Activated CD8-positive, alpha-beta T cell treated with anti-CD3 and anti-CD28 coated beads for 36 hours (primary cell): ENCODE results near the gene HTRA3. TPM values are rescaled to one million over a fixed set of nuclear protein-coding genes. Genes with fewer than 3 reads are reported as not detected.

Experiments used
- ATAC-seq: fragments of 200-7000 bp; cut with Tn5 transposase; one replicate; pipeline ENCODE4 v1.10.0; 2021; ENCODE audit warnings: mild to moderate bottlenecking, moderate library complexity
- CTCF ChIA-PET: fragments of 350-600 bp; sonication (Branson Sonifier 250); formaldehyde crosslinking; loops from one replicate; lab custom pipeline; 2021; ENCODE audit warnings: antibody characterized with exemption; lab: Charles Lee
- POLR2A ChIA-PET: fragments of 350-600 bp; sonication (Branson Sonifier 250); formaldehyde crosslinking; loops from one replicate; lab custom pipeline; 2021; ENCODE audit warnings: antibody characterized with exemption; lab: Charles Lee
- DNase-seq: peaks from one replicate; pipeline ENCODE4 v3.0.0-alpha.2; 2020
- H3K27ac Mint-ChIP-seq: one replicate; pipeline ENCODE4 v1.8.0; 2021; ENCODE audit warnings: mild to moderate bottlenecking, mixed read lengths
- H3K27me3 Mint-ChIP-seq: one replicate; pipeline ENCODE4 v1.8.0; 2021; ENCODE audit warnings: mixed read lengths
- H3K36me3 Mint-ChIP-seq: one replicate; pipeline ENCODE4 v1.8.0; 2021; ENCODE audit warnings: low read depth, mixed read lengths
- H3K4me1 Mint-ChIP-seq: one replicate; pipeline ENCODE4 v1.8.0; 2021; ENCODE audit warnings: low read depth, mixed read lengths
- H3K4me3 Mint-ChIP-seq: one replicate; pipeline ENCODE4 v1.8.0; 2021; ENCODE audit warnings: mild to moderate bottlenecking, moderate library complexity, mixed read lengths
- H3K9me3 Mint-ChIP-seq: one replicate; pipeline ENCODE4 v1.8.0; 2021; ENCODE audit warnings: mixed read lengths
- CTCF ChIP-seq: fragments of 200-600 bp; IDR thresholded peaks from one replicate; pipeline ENCODE4 v1.8.0; 2022; ENCODE audit warnings: antibody characterized with exemption, mild to moderate bottlenecking
- intact Hi-C: fragments of 100-400 bp; cut with micrococcal nuclease; formaldehyde crosslinking; loops from one replicate; pipeline ENCODE4 v1.10.0; 2022
- total RNA-seq, 2 experiments: library from RNA; stranded (reverse); gene quantifications; one replicate each; pipeline ENCODE4 v1.2.3, GENCODE V29; 2021

The HTRA3 gene
- total RNA-seq, 2 experiments from 2014 or later: 0.11 TPM; not detected in 1

- Mint-ChIP-seq H3K4me1 (no peaks in the 10 kb centered on the region), H3K27ac (no peak overlapping the region), H3K27me3 (no peaks in the 10 kb centered on the region), H3K4me3 (no peak overlapping the region), H3K9me3 (peaks cover 7% of the 10 kb centered on the region), H3K36me3 (no peaks in the 10 kb centered on the region)
- TF ChIP-seq CTCF: no peak
- POLR2A ChIA-PET: no interaction called here
- intact Hi-C loops: no loop called here
- DNase-seq (no peak), ATAC-seq (no peak)
- CTCF ChIA-PET: interaction anchor here (1.4 kb wide), 1 partner anchor 139 kb away, joined by 4 read pairs; no protein-coding TSS in a partner anchor
These were observed 46.1 kb downstream of the HTRA3 start for GRCh38 chr4:8315435-8316250.

GRCh38 chr4:8316251-8316771 is 46.8 kb downstream of the HTRA3 start:
- CTCF ChIA-PET: no interaction called here

GRCh38 chr4:8316911-8317351 is 47.4 kb downstream of the HTRA3 start:
- no peak for DNase-seq
- no peaks in the 10 kb centered on the region for H3K27me3 Mint-ChIP-seq

More at GRCh38 chr4:8316251-8316771, 46.8 kb downstream of the HTRA3 start:
- H3K9me3 Mint-ChIP-seq: peaks cover 7% of the 10 kb centered on the region
- no peak for DNase-seq
- no peak overlapping the region for H3K4me3 Mint-ChIP-seq
- ATAC-seq: no peak
- intact Hi-C loops: no loop called here
- POLR2A ChIA-PET: no interaction called here
- no peak for TF ChIP-seq CTCF
- no peaks in the 10 kb centered on the region for H3K4me1 Mint-ChIP-seq
- no peaks in the 10 kb centered on the region for H3K36me3 Mint-ChIP-seq
- no peak overlapping the region for H3K27ac Mint-ChIP-seq
- no peaks in the 10 kb centered on the region for H3K27me3 Mint-ChIP-seq

GRCh38 chr4:8317474-8317873 is 47.9 kb downstream of the HTRA3 start:
- Mint-ChIP-seq H3K4me1 (no peaks in the 10 kb centered on the region), H3K9me3 (peaks cover 5% of the 10 kb centered on the region), H3K36me3 (no peaks in the 10 kb centered on the region), H3K27ac (no peak overlapping the region), H3K4me3 (no peak overlapping the region), H3K27me3 (no peaks in the 10 kb centered on the region)
- DNase-seq (no peak), ATAC-seq (no peak)
- POLR2A ChIA-PET: no interaction called here
- CTCF ChIA-PET: no interaction called here
- TF ChIP-seq CTCF: no peak
- intact Hi-C loops: no loop called here

More at GRCh38 chr4:8316911-8317351, 47.4 kb downstream of the HTRA3 start:
- H3K4me3 Mint-ChIP-seq: no peak overlapping the region
- no peak for ATAC-seq
- POLR2A ChIA-PET: no interaction called here
- TF ChIP-seq CTCF: no peak
- peaks cover 7% of the 10 kb centered on the region for H3K9me3 Mint-ChIP-seq
- H3K36me3 Mint-ChIP-seq: no peaks in the 10 kb centered on the region
- CTCF ChIA-PET: no interaction called here
- no peak overlapping the region for H3K27ac Mint-ChIP-seq
- H3K4me1 Mint-ChIP-seq: no peaks in the 10 kb centered on the region
- intact Hi-C loops: no loop called here

- no peaks in the 10 kb centered on the region for H3K36me3 Mint-ChIP-seq
- intact Hi-C loops: no loop called here
- CTCF ChIA-PET: no interaction called here
These were observed 49.0 kb downstream of the HTRA3 start for GRCh38 chr4:8318509-8318908.

More at GRCh38 chr4:8318509-8318908, 49.0 kb downstream of the HTRA3 start:
- Mint-ChIP-seq H3K4me1 (no peaks in the 10 kb centered on the region), H3K4me3 (no peak overlapping the region), H3K9me3 (peaks cover 3% of the 10 kb centered on the region), H3K27ac (no peak overlapping the region), H3K27me3 (no peaks in the 10 kb centered on the region)
- no peak for TF ChIP-seq CTCF
- POLR2A ChIA-PET: no interaction called here
- ATAC-seq: no peak
- DNase-seq: no peak
